ENCODE measurements around the gene CIPC.

- no peak for TF ChIP-seq CTCF (IDR thresholded peaks at IDR 0.05)
- no peak for TF ChIP-seq POLR2A (IDR thresholded peaks at IDR 0.05; ENCODE audit: low read depth)
- no peak for TF ChIP-seq EP300 (IDR thresholded peaks at IDR 0.05)
Observed at GRCh38 chr14:77055981-77056380, 42.1 kb upstream of the CIPC start.

Measured in esophagus muscularis mucosa (tissue), 4 donors.